OCI-LY1 (cell line): Measurements from ENCODE around the gene MYH4.

Source experiments
- CTCF ChIP-seq: fragments of 200-600 bp; sonication (generic), shearing (Covaris generic); IDR thresholded peaks from 2 replicates; pipeline ENCODE4 v1.5.1; 2017; ENCODE audit warnings: mild to moderate bottlenecking, antibody characterized with exemption, low read length, moderate library complexity, mixed read lengths
- EZH2 ChIP-seq: fragments of 200-600 bp; sonication (generic), shearing (Covaris generic); IDR thresholded peaks from 2 replicates; pipeline ENCODE4 v1.8.0; 2017; ENCODE audit warnings: borderline replicate concordance, mixed run types, mild to moderate bottlenecking, antibody characterized with exemption, low read length, moderate library complexity, mixed read lengths

GRCh38 chr17:10474536-10474935 is 5.2 kb upstream of the MYH4 start:
- no peak for TF ChIP-seq CTCF
- TF ChIP-seq EZH2 = no peak
